ENCODE measurements around the gene GNAS. TPM values are rescaled to one million over a fixed set of nuclear protein-coding genes. Genes with fewer than 3 reads are reported as not detected.
A peak's percentile ranks its signal among the peaks of the same experiment; 100 is the strongest.
"Not testable (repeated sequence)": the region's sequence is repeated elsewhere in the genome, so short reads cannot be mapped to it uniquely, and the experiment has no call there.

GNAS gene
- total RNA-seq, 1 experiment from 2014 or later, result 418 TPM

GRCh38 chr20:58922036-58922435 is 69.5 kb downstream of the GNAS start:
- DNase-seq (ENCODE audit: low read depth), result no peak

GRCh38 chr20:58923117-58923712 is 70.7 kb downstream of the GNAS start:
- DNase-seq (ENCODE audit: low read depth), result no peak

GRCh38 chr20:58926802-58927489 is 74.4 kb downstream of the GNAS start:
- DNase-seq (ENCODE audit: low read depth), result no peak

- peak; percentile 11 for DNase-seq (ENCODE audit: low read depth)
Observed at GRCh38 chr20:58927490-58928061, 75.1 kb downstream of the GNAS start.

- DNase-seq (ENCODE audit: low read depth), result peak; percentile 21
Observed at GRCh38 chr20:58930496-58930895, 78.0 kb downstream of the GNAS start.

GRCh38 chr20:58932170-58932569 is 79.7 kb downstream of the GNAS start:
- DNase-seq (ENCODE audit: low read depth), result no peak

GRCh38 chr20:58938078-58938477 is 85.6 kb downstream of the GNAS start:
- no peak for DNase-seq (ENCODE audit: low read depth)

GRCh38 chr20:58938541-58938940 is 86.0 kb downstream of the GNAS start:
- DNase-seq (ENCODE audit: low read depth), result no peak

- DNase-seq (ENCODE audit: low read depth), result no peak
Observed at GRCh38 chr20:58941471-58941870, 89.0 kb downstream of the GNAS start.

GRCh38 chr20:58942549-58942948 is 90.0 kb downstream of the GNAS start:
- DNase-seq (ENCODE audit: low read depth), result no peak

GRCh38 chr20:58944610-58945009 is 92.1 kb downstream of the GNAS start:
- DNase-seq (ENCODE audit: low read depth), result no peak

GRCh38 chr20:58945965-58946631 is 93.6 kb downstream of the GNAS start:
- DNase-seq (ENCODE audit: low read depth), result no peak

- DNase-seq (ENCODE audit: low read depth), result not testable (repeated sequence)
Observed at GRCh38 chr20:58947797-58948388, 95.4 kb downstream of the GNAS start.

- DNase-seq (ENCODE audit: low read depth), result no peak
Observed at GRCh38 chr20:58950603-58951002, 98.1 kb downstream of the GNAS start.

- no peak for DNase-seq (ENCODE audit: low read depth)
Observed at GRCh38 chr20:58953050-58953449, 100.5 kb downstream of the GNAS start.

- no peak for DNase-seq (ENCODE audit: low read depth)
Observed at GRCh38 chr20:58956078-58956477, 103.6 kb downstream of the GNAS start.

- DNase-seq (ENCODE audit: low read depth), result no peak
Observed at GRCh38 chr20:58959652-58960051, 107.1 kb downstream of the GNAS start.

Small RNA genes within 50 kb of the gene (small RNA-seq; reads per million reads assigned to genes)
- gene MIR298 (not detected), gene RF02127 (not detected), gene RF02128 (not detected), gene RF02130 (not detected), gene RF02131 (not detected)

Other genes starting within 250 kb of the GNAS start
- 20.6 and 21.4 TPM in 2 replicates for gene STX16, start 201.4 kb upstream of the GNAS start, total RNA-seq (2014; rRNA removed; shearing (Covaris generic))
- 0.13 and 0.40 TPM in 2 replicates for gene NPEPL1, start 159.9 kb upstream of the GNAS start, total RNA-seq (2014; rRNA removed; shearing (Covaris generic))
- 5.0 and 6.0 TPM in 2 replicates for gene GNAS-AS1, start 1.8 kb upstream of the GNAS start, total RNA-seq (2014; rRNA removed; shearing (Covaris generic))
- 66.5 and 92.4 TPM in 2 replicates for gene NELFCD, start 128.5 kb downstream of the GNAS start, total RNA-seq (2014; rRNA removed; shearing (Covaris generic))
- 95.5 and 110 TPM in 2 replicates for gene CTSZ, start 154.5 kb downstream of the GNAS start, total RNA-seq (2014; rRNA removed; shearing (Covaris generic))
- not detected in 2 replicates for gene TUBB1, start 166.7 kb downstream of the GNAS start, total RNA-seq (2014; rRNA removed; shearing (Covaris generic))
- gene ATP5F1E, start 179.6 kb downstream of the GNAS start, total RNA-seq (2014; rRNA removed; shearing (Covaris generic)), result 33.9 and 42.1 TPM in 2 replicates
- gene PRELID3B, start 190.1 kb downstream of the GNAS start, total RNA-seq (2014; rRNA removed; shearing (Covaris generic)), result 87.6 and 93.3 TPM in 2 replicates

All from HT1080 (cell line).